Ishikawa (cell line): ENCODE results near the gene MAP7.

Experiments used
- CEBPB ChIP-seq: IDR thresholded peaks from 2 replicates; pipeline ENCODE4 v1.6.1; 2012
- CREB1 ChIP-seq: IDR thresholded peaks from 2 replicates; pipeline ENCODE4 v1.6.1; 2012; ENCODE audit warnings: low read depth
- EGR1 ChIP-seq: IDR thresholded peaks from 2 replicates; pipeline ENCODE4 v1.6.1; 2012
- EP300 ChIP-seq: IDR thresholded peaks from 2 replicates; pipeline ENCODE4 v1.6.1; 2012; ENCODE audit warnings: borderline replicate concordance
- FOXM1 ChIP-seq: IDR thresholded peaks from 2 replicates; pipeline ENCODE4 v1.6.1; 2012; ENCODE audit warnings: low read depth, borderline replicate concordance
- NFIC ChIP-seq: IDR thresholded peaks from 2 replicates; pipeline ENCODE4 v1.6.1; 2012
- RAD21 ChIP-seq: IDR thresholded peaks from 2 replicates; pipeline ENCODE4 v1.6.1; 2012; ENCODE audit warnings: low read depth
- REST ChIP-seq: IDR thresholded peaks from 2 replicates; pipeline ENCODE4 v1.6.1; 2012; ENCODE audit warnings: low read depth, mild to moderate bottlenecking
- TAF1 ChIP-seq: IDR thresholded peaks from 2 replicates; pipeline ENCODE4 v1.6.1; 2012; ENCODE audit warnings: low read depth, mild to moderate bottlenecking
- TCF12 ChIP-seq: IDR thresholded peaks from 2 replicates; pipeline ENCODE4 v1.6.1; 2012; ENCODE audit warnings: low read depth
- TEAD4 ChIP-seq: IDR thresholded peaks from 2 replicates; pipeline ENCODE4 v1.6.1; 2012
- USF1 ChIP-seq: IDR thresholded peaks from 2 replicates; pipeline ENCODE4 v1.6.1; 2012
- YY1 ChIP-seq: IDR thresholded peaks from 2 replicates; pipeline ENCODE4 v1.6.1; 2012; ENCODE audit warnings: low read depth
- ZBTB7A ChIP-seq: IDR thresholded peaks from 2 replicates; pipeline ENCODE4 v1.6.1; 2012; ENCODE audit warnings: low read depth
- TF ChIP-seq, protein P1 (sequence below): IDR thresholded peaks from 2 replicates; pipeline ENCODE4 v1.6.1; 2012

The MAP7 gene

DNA sequence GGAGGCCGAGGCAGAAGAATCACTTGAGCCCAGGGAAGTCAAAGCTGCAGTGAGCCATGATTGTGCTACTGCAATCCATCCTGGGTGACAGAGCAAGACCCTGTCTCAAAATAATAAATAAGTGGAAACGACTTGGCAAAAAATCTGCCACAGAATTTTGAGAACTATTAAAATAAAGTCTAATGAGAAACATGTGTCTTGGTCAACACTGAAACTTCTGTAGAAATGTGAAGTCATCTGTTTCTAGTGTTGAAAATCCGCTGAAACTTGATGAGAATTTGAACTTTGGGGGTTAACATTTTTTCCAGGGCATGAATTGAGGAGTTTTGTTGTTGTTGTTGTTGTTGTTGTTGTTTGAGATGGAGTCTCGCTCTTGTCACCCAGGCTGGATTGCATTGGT is 231.5 kb downstream of the MAP7 start:
- no peak for TF ChIP-seq REST

- TF ChIP-seq EGR1: no peak
- no peak for TF ChIP-seq USF1
- TF ChIP-seq TCF12: no peak
- TF ChIP-seq CREB1: no peak
- no peak for TF ChIP-seq NFIC
- no peak for TF ChIP-seq EP300
- no peak for TF ChIP-seq TAF1
- TF ChIP-seq FOXM1: no peak
- TF ChIP-seq ZBTB7A: no peak
Measured at GRCh38 chr6:136317971-136318370, 232.3 kb downstream of the MAP7 start.

- TF ChIP-seq TCF12 (no peak), NFIC (no peak), TAF1 (no peak), RAD21 (peak; percentile 89)
Measured at GRCh38 chr6:136317021-136317694, 233.1 kb downstream of the MAP7 start.

- TF ChIP-seq RAD21: no peak
- no peak for TF ChIP-seq USF1
- TF ChIP-seq, protein P1, sequence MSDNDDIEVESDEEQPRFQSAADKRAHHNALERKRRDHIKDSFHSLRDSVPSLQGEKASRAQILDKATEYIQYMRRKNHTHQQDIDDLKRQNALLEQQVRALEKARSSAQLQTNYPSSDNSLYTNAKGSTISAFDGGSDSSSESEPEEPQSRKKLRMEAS: no peak
- no peak for TF ChIP-seq CEBPB
- TF ChIP-seq TEAD4: no peak
- TF ChIP-seq NFIC: no peak
- no peak for TF ChIP-seq YY1
- TF ChIP-seq TAF1: no peak
- TF ChIP-seq FOXM1: no peak
- no peak for TF ChIP-seq REST
- no peak for TF ChIP-seq ZBTB7A
- TF ChIP-seq EP300: no peak
- TF ChIP-seq EGR1: no peak
- TF ChIP-seq TCF12: no peak
- no peak for TF ChIP-seq CREB1
Measured at GRCh38 chr6:136315594-136315993, 234.6 kb downstream of the MAP7 start.

DNA sequence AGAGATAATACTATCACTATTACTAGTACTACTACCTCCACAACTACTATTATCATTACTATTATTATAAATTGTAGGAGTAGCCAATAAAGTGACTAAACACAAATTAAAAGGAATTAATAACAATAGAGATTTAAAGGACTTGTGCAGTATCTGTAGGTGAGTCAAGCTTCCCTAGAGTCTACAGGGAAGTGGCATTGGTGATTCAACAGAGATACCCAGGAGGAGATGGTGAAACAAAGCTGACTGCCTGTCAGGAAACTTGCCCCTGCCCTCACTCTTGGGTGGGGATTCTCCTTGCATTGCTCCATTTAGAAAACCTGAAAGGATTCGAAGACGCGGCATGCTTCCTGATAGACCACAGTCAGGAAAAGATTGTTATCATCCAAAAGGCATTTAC is 237.2 kb downstream of the MAP7 start:
- no peak for TF ChIP-seq EP300
- TF ChIP-seq CEBPB: no peak
- no peak for TF ChIP-seq TCF12
- no peak for TF ChIP-seq EGR1
- TF ChIP-seq FOXM1: no peak
- TF ChIP-seq, protein P1: no peak
- no peak for TF ChIP-seq CREB1
- no peak for TF ChIP-seq ZBTB7A
- no peak for TF ChIP-seq NFIC
- TF ChIP-seq RAD21: no peak
- no peak for TF ChIP-seq TEAD4
- TF ChIP-seq YY1: no peak
- TF ChIP-seq USF1: no peak
- TF ChIP-seq TAF1: no peak
